GM23338 (cell line): Measurements from ENCODE around the gene NR1D1.

Source experiments
- CTCF ChIP-seq, 2 experiments: fragments of 200-600 bp in 1 of 2; sonication (generic) in 1 of 2; conservative IDR thresholded peaks; 2 replicates each; pipeline versions ENCODE4 v1.5.1 to v1.6.1; 2016 to 2017; ENCODE audit warnings: antibody characterized with exemption in 2 of 2, low read depth in 2 of 2, mild to moderate bottlenecking in 2 of 2, moderate library complexity in 1 of 2
- EZH2 ChIP-seq: fragments of 200-600 bp; sonication (generic); IDR thresholded peaks from one replicate; pipeline ENCODE4 v1.8.0; 2017; ENCODE audit warnings: antibody characterized with exemption, mild to moderate bottlenecking, low read depth; ENCODE audit not compliant: unreplicated experiment

- TF ChIP-seq EZH2 (no peak), CTCF (conservative IDR thresholded peaks at IDR 0.05; ENCODE audit: low read depth in 2 of 2) (peak; percentile 95 to 96)
These were observed 14.0 kb downstream of the NR1D1 start for GRCh38 chr17:40086150-40087044.
